Inferior parietal cortex (tissue), 1 donor: ENCODE data around the gene RASSF10.

Source experiments
- DNase-seq: peaks from one replicate; pipeline ENCODE4 v3.0.0-alpha.2; 2016; ENCODE audit errors: extremely low spot score

The RASSF10 gene

DNA sequence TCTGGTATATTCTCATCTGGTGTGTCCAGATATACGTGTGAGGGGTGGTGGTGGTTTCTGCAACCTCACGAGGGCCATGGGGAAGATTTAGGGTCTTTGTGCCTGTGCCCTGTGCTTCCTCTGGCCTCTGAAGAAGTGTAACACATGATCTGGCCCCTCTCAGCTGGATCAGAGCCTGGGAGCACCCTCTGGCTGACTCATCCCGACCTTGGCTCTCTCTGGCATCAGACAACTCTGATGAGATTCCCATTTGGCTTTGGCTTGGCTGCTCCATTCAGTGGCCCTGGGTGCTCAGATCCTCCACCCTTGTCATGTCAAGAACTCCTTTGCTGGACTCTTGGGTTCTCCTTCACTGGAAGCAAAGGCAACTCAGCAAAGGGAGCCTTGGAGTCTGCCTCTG, 45.2 kb downstream of the RASSF10 start:
- no peak for DNase-seq

DNA sequence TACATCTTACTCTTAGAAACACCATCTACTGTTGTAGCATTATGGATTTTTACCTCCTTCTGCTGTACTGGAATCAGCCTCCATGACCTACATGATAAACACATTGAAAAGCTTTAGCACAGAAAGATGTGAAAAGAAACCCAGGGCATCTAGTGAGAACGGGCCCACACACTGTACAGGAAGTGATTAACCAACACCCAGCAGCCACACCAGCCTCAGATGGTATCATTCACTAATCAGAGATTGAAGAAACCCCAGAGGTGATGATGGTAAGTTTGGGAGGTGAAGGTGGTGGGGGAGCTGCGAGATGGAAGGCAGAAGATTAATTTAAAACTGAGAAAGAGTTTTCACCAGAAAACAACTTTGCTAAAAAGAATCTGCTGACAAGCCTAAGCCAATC, 46.1 kb downstream of the RASSF10 start:
- DNase-seq = no peak

DNA sequence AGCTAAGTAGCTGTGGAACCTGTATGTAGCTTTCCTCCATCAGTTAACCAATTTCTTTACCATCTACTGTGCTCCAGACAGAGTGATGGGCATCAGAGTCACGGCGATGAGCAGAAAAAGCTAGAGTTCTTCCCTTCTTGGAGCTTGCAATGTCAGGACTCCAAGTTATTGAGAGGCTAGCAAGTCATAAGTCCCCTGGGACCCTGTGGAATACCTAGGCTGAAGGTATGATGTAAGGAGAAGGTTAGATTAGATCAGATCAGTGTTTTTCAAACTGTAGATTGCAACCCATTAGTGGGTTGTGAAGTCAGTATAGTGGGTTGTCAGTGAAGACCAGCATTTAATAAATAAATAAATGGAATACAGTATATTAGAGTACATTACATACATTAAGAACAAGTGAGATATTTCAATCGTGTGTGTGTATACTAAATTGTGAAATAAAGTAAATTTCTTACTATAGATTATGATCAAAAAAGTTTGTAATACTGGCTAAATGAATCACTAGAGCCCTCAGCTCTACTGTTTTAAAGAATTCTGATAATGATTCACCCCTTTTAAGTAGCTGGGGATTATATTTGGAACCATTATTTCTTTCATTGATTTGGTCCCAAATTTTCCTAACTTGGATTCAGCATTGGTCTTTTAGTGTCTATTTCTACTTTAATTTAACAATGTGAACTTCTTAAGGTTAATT, 52.3 kb downstream of the RASSF10 start:
- DNase-seq = no peak
